Common myeloid progenitor, CD34-positive (primary cell): Measurements from ENCODE around the gene SSH3.

Experiments
- CTCF ChIA-PET: fragments of 350-600 bp; sonication (Branson Sonifier 250); formaldehyde crosslinking; loops from one replicate; lab custom pipeline; 2021; ENCODE audit warnings: antibody characterized with exemption; lab: Charles Lee
- POLR2A ChIA-PET: fragments of 350-600 bp; sonication (Branson Sonifier 250); formaldehyde crosslinking; loops from one replicate; lab custom pipeline; 2021; ENCODE audit warnings: antibody characterized with exemption; lab: Charles Lee
- DNase-seq, 3 donors: peaks; one replicate each; pipeline versions ENCODE4 v3.0.0 to v3.0.0-alpha.2; 2013
- H3K27ac ChIP-seq, 2 experiments: 1 replicate in 1 of 2; 2 replicates in 1 of 2; pipeline ENCODE4 v1.7.0; 2013; ENCODE audit warnings: inconsistent platforms in 2 of 2, low read length in 2 of 2, mild to moderate bottlenecking in 2 of 2, low read depth in 1 of 2, moderate library complexity in 1 of 2; ENCODE audit not compliant: severe bottlenecking in 2 of 2, insufficient read depth in 1 of 2, poor library complexity in 1 of 2
- H3K27me3 ChIP-seq, 5 experiments: replicated peaks in 2 of 5; 1 replicate in 3 of 5; 2 replicates in 2 of 5; pipeline versions ENCODE4 v1.6.1 to v1.7.0; 2013; ENCODE audit warnings: low read length in 4 of 5, mild to moderate bottlenecking in 2 of 5, moderate library complexity in 2 of 5, inconsistent platforms in 1 of 5; ENCODE audit not compliant: insufficient read depth in 5 of 5, control insufficient read depth in 4 of 5
- H3K36me3 ChIP-seq, 4 experiments: 1 replicate in 2 of 4; 2 replicates in 2 of 4; pipeline versions ENCODE4 v1.6.1 to v1.7.0; 2013; ENCODE audit warnings: low read length in 3 of 4, control low read depth in 1 of 4, mild to moderate bottlenecking in 1 of 4; ENCODE audit not compliant: control insufficient read depth in 4 of 4, insufficient read depth in 4 of 4
- H3K4me1 ChIP-seq, 4 experiments: 1 replicate in 3 of 4; 2 replicates in 1 of 4; pipeline versions ENCODE4 v1.6.1 to v1.7.1; 2013; ENCODE audit warnings: low read length in 3 of 4, mild to moderate bottlenecking in 3 of 4, control low read depth in 1 of 4, inconsistent platforms in 1 of 4, moderate library complexity in 1 of 4; ENCODE audit not compliant: control insufficient read depth in 4 of 4, insufficient read depth in 4 of 4; ENCODE audit errors: control extremely low read depth in 1 of 4
- H3K4me3 ChIP-seq, 7 experiments: 1 replicate in 4 of 7; 2 replicates in 3 of 7; pipeline versions ENCODE4 v1.5.1 to v1.7.0; 2013; ENCODE audit warnings: mild to moderate bottlenecking in 7 of 7, low read length in 6 of 7, moderate library complexity in 6 of 7, inconsistent platforms in 2 of 7, low read depth in 2 of 7, control low read depth in 1 of 7; ENCODE audit not compliant: insufficient read depth in 4 of 7, control insufficient read depth in 1 of 7; ENCODE audit errors: extremely low read depth in 1 of 7
- H3K9me3 ChIP-seq, 5 experiments: 1 replicate in 4 of 5; 2 replicates in 1 of 5; pipeline versions ENCODE4 v1.6.1 to v1.7.1; 2013; ENCODE audit warnings: low read length in 4 of 5, mild to moderate bottlenecking in 2 of 5, inconsistent platforms in 1 of 5, low read depth in 1 of 5, moderate library complexity in 1 of 5; ENCODE audit not compliant: control insufficient read depth in 4 of 5, insufficient read depth in 2 of 5; ENCODE audit errors: control extremely low read depth in 1 of 5
- WGBS: methylation state at CpG from one replicate; pipeline ENCODE4 v1.1.5; 2013; ENCODE audit not compliant: insufficient coverage; 5-methylcytosine and 5-hydroxymethylcytosine counted together

SSH3 gene

DNA sequence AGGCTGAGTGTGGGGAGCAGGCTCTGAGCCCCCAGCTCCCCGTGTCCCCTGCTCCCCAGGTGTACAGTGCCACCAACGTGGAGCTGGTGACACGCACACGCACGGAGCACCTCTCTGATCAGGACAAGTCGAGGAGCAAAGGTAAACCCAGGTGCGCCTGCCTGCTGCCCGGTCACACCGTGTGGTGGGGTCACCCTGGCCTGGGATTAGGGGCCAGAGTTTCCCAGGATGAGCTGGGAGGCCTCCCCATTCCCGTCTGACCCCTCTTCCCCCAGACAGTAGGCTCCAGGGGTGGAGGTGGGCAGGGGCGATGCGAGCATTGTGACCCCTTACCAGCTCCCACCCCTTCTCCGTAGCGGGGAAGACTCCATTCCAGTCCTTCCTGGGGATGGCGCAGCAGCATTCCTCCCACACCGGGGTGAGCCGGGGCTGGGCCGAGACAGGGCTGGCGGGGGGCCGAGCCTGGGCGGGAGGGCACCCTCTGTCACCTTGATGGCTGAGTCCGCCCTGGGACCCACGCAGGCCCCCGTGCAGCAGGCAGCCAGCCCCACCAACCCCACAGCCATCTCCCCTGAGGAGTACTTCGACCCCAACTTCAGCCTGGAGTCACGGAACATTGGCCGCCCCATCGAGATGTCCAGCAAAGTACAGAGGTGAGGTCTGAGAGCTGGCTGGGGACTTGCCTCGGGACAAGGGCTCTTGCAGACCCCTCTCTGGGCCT lies 3.7 kb upstream of the SSH3 start:
- no peak for DNase-seq
- CTCF ChIA-PET = interaction anchor here (0.6 to 2.1 kb wide), 4 partner anchors 11 to 218 kb away, joined by 3 to 9 read pairs (median 4); partner anchors contain the start of gene ANKRD13D
- POLR2A ChIA-PET = interaction anchor here (0.9 to 6.7 kb wide), 2 partner anchors 10 to 22 kb away, joined by 5 to 79 read pairs; partner anchors contain the start of gene ANKRD13D
- H3K27ac ChIP-seq = no peak overlapping the region
- no peak overlapping the region for H3K4me3 ChIP-seq
- peaks cover 0 to 31% (median 23%) of the 10 kb centered on the region in 4 experiments for H3K4me1 ChIP-seq
- peaks cover 8 to 65% (median 50%) of the 10 kb centered on the region in 4 experiments for H3K36me3 ChIP-seq
- H3K9me3 ChIP-seq = peaks cover 0 to 16% (median 4%) of the 10 kb centered on the region in 5 experiments
- WGBS = 97% methylated on average over 22 of the region's 29 CpGs
- no peaks in the 10 kb centered on the region for H3K27me3 ChIP-seq

DNA sequence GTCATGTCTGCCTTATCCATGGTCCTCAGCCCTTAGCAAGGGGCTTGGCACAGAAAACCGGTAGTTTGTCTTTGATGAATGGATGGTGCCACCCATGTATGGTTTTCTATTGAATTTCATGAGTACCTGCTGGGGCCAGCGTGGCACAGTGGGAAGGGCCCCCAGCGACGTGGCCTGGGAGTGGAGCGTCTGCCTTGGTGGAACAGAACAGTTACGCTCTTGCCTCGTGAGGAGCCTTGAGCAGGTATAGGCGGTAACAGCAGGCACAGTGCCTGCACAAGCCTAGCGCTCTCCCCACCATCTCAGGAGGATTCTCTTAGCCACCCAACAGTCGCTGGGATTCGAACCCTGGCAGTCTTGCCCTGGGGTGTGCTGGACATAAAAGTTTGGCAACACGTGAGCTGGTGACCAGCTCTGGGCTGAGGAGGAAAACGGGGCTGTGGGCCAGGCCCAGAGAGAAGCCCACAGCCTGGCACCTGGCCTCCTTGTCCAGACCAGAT lies 3.0 kb upstream of the SSH3 start:
- 97% methylated on average over 12 of the region's 13 CpGs for WGBS

DNA sequence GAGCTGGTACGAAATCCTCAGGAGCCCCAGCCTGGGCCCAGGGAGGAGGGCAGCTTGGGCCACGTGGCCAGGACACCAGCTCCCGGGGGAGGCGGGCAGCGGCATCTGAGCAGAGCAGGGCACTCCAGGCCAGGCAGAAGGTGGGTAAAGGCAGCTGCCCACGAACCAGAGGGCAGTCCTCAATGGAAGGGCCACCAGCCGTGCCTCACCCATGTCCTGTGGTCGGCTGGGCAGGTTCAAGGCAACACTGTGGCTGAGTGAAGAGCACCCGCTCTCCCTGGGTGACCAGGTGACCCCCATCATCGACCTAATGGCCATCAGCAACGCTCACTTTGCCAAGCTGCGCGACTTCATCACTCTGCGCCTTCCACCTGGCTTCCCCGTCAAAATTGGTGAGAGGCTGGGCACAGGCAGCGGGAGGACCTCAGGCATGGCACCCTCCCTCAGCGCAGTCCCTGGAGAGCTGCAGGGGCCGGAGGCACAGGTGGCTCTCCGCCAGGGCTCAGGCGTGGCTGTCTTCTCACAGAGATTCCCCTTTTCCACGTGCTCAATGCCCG lies 2.5 kb upstream of the SSH3 start:
- Histone ChIP-seq H3K4me1 (peaks cover 0 to 33% (median 24%) of the 10 kb centered on the region in 4 experiments), H3K9me3 (peaks cover 0 to 5% (median 0%) of the 10 kb centered on the region in 5 experiments), H3K27ac (no peak overlapping the region), H3K27me3 (no peaks in the 10 kb centered on the region), H3K36me3 (peaks cover 6 to 60% (median 41%) of the 10 kb centered on the region in 4 experiments), H3K4me3 (no peak overlapping the region)
- no peak for DNase-seq
- POLR2A ChIA-PET = interaction anchor here (0.8 to 6.7 kb wide), 2 partner anchors 11 to 17 kb away, joined by 3 to 79 read pairs; partner anchors contain the start of gene ANKRD13D
- 98% methylated on average over 19 of the region's 22 CpGs for WGBS
- CTCF ChIA-PET = interaction anchor here (0.7 to 3.0 kb wide), 5 partner anchors 10 to 39 kb away, joined by 3 to 20 read pairs (median 4); no protein-coding TSS in a partner anchor

More for the DNA sequence above, 3.0 kb upstream of the SSH3 start:
- ChIA-PET CTCF (interaction anchor here (0.7 to 1.6 kb wide), 4 partner anchors 10 to 39 kb away, joined by 3 to 4 read pairs (median 4); no protein-coding TSS in a partner anchor), POLR2A (interaction anchor here (0.8 to 6.7 kb wide), 2 partner anchors 11 to 16 kb away, joined by 3 to 79 read pairs; partner anchors contain the start of gene ANKRD13D)
- H3K36me3 ChIP-seq = peaks cover 6 to 61% (median 46%) of the 10 kb centered on the region in 4 experiments
- peaks cover 0 to 33% (median 24%) of the 10 kb centered on the region in 4 experiments for H3K4me1 ChIP-seq
- no peak overlapping the region for H3K4me3 ChIP-seq
- H3K27ac ChIP-seq = no peak overlapping the region
- no peak for DNase-seq
- peaks cover 0 to 10% (median 3%) of the 10 kb centered on the region in 5 experiments for H3K9me3 ChIP-seq
- no peaks in the 10 kb centered on the region for H3K27me3 ChIP-seq

DNA sequence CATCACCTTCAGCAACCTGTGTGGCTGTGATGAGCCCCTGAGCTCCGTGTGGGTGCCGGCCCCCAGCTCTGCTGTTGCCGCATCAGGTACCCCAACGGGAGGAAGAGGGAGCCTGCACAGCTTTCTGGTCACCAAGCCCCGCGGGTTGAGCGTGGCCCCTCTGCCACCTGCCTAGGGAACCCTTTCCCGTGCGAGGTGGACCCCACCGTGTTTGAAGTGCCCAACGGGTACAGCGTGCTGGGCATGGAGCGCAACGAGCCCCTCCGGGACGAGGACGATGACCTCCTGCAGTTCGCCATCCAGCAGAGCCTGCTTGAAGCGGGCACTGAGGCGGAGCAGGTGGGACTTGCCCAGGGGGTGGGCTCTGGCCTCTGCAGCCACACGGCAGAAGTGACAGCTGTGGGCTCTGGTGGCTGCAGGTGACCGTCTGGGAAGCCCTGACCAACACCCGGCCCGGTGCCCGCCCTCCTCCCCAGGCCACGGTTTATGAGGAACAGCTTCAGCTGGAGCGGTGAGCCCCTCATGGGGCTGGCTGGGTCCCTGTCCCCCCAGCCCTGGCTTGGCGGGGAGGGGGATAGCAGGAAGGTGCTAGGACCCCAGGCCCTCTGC lies 1.9 kb upstream of the SSH3 start:
- ChIA-PET CTCF (interaction anchor here (1.3 to 3.0 kb wide), 5 partner anchors 9 to 45 kb away, joined by 3 to 20 read pairs (median 4); no protein-coding TSS in a partner anchor), POLR2A (interaction anchor here (1.7 to 6.7 kb wide), 2 partner anchors 12 to 39 kb away, joined by 6 to 79 read pairs; partner anchors contain the start of gene ANKRD13D)
- no peak for DNase-seq
- Histone ChIP-seq H3K36me3 (peaks cover 6 to 54% (median 39%) of the 10 kb centered on the region in 4 experiments), H3K9me3 (peaks cover 0 to 2% (median 0%) of the 10 kb centered on the region in 5 experiments), H3K4me1 (peaks cover 0 to 33% (median 24%) of the 10 kb centered on the region in 4 experiments), H3K27me3 (no peaks in the 10 kb centered on the region), H3K27ac (no peak overlapping the region), H3K4me3 (no peak overlapping the region)
- 98% methylated on average over 28 of the region's 28 CpGs for WGBS

GRCh38 chr11:67301951-67302516 lies 1.3 kb upstream of the SSH3 start:
- peak overlapping the region in 2 of 7 experiments; percentile 0 to 81 for H3K4me3 ChIP-seq
- H3K4me1 ChIP-seq = peaks cover 0 to 33% (median 24%) of the 10 kb centered on the region in 4 experiments
- peaks cover 6 to 51% (median 33%) of the 10 kb centered on the region in 4 experiments for H3K36me3 ChIP-seq
- H3K27ac ChIP-seq = peak overlapping the region in 1 of 2 experiments; percentile 64
- H3K9me3 ChIP-seq = no peaks in the 10 kb centered on the region
- 83% methylated on average over 10 of the region's 15 CpGs for WGBS
- H3K27me3 ChIP-seq = no peaks in the 10 kb centered on the region
- DNase-seq = no peak
- ChIA-PET POLR2A (interaction anchor here (1.5 to 6.7 kb wide), 5 partner anchors 8 to 40 kb away, joined by 6 to 79 read pairs (median 15); partner anchors contain the start of gene ANKRD13D), CTCF (interaction anchor here (0.9 to 3.0 kb wide), 8 partner anchors 8 to 49 kb away, joined by 3 to 20 read pairs (median 4); no protein-coding TSS in a partner anchor)

DNA sequence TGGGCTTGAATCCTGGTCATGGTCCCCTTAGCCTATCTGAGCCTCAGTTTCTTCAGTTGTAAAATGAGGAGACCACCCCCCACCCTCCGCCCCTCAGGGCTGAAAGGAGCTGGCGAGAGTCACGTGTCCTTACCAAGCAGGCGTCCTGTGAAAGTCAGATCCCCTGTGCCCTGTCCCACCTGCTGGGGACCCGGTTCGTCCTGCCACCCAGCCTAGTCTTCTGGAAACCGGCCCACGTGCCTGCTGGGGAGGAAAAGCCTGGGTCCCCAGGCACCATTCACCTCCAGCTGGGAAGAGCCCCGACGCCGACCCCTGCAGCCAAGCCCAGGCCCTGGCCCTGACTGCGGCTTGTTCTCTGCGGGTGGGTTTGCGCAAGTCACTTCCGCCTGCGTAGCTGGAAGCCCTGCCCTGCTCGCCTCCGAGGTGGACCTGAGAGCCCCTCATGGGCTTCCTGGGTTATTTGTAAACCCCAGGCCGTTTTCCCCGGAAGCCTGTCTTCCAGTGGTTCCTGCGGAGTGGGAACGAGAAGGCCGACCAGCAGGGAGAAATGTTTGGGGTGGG lies 679 bp upstream of the SSH3 start:
- WGBS = 32% methylated on average over 14 of the region's 23 CpGs

More for the DNA sequence above, 679 bp upstream of the SSH3 start:
- Histone ChIP-seq H3K36me3 (peaks cover 3 to 57% (median 36%) of the 10 kb centered on the region in 4 experiments), H3K4me3 (peak overlapping the region; percentile 65 to 88 (median 78)), H3K9me3 (no peaks in the 10 kb centered on the region), H3K27ac (peak overlapping the region in 1 of 2 experiments; percentile 64), H3K4me1 (peaks cover 0 to 33% (median 24%) of the 10 kb centered on the region in 4 experiments), H3K27me3 (no peaks in the 10 kb centered on the region)
- peak; percentile 62 to 86 (median 81) for DNase-seq
- POLR2A ChIA-PET = interaction anchor here (0.6 to 6.7 kb wide), 7 partner anchors 9 to 40 kb away, joined by 3 to 79 read pairs (median 7); partner anchors contain the start of genes ANKRD13D and GRK2
- CTCF ChIA-PET = interaction anchor here (0.8 to 4.1 kb wide), 10 partner anchors 9 to 50 kb away, joined by 3 to 35 read pairs (median 4); no protein-coding TSS in a partner anchor
